GM04504 (cell line): ENCODE results near the gene PRKACG.
A peak's percentile ranks its signal among the peaks of the same experiment; 100 is the strongest.
"Not testable (repeated sequence)": the region's sequence is repeated elsewhere in the genome, so short reads cannot be mapped to it uniquely, and the experiment has no call there.

Source experiments
- DNase-seq: peaks from one replicate; pipeline ENCODE4 v3.0.0-alpha.2; 2012; ENCODE audit warnings: low read depth

PRKACG gene

GRCh38 chr9:69014013-69014412, at the start of gene PRKACG:
TSS of gene PRKACG (minus strand) at chr9:69014113. CDS start at chr9:69014092, 21 bp downstream.
- no peak for DNase-seq

DNA sequence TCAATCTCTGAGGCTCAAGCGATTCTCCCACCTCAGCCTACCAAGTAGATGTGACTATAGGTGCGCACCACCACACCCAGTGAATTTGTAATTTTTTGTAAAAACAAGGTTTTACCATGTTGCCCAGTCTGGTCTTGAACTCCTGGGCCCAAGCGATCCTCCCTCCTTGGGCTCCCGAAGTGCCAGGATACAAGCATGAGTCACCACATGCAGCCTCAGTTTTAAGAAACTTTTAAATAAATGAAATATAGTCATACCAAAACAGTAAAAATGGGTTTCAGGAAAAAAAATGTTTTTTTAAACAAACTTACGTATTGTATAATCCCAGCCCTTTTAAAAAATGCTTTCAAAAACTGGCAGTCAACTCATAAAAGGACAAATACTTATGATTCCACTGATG, 48.3 kb upstream of the PRKACG start:
- no peak for DNase-seq

DNA sequence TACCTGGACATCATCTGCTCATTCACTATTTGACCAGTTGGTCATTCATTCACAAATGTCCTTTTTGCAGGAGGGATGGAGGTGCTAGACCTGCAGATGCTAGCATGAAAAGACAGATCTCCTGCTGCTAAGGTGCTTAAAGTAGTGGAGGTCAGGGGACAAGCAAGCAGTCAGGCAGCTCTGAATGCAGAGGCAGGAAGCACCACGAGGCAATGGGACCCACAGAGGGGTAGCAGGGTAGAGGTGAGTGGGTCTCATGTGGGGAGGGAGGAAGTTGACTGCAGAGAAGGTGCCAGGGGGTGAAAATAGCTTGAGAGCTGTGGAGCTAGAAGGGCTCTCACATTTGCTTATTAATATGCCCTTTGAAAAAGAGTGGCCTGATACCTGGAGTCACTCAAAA, 46.9 kb upstream of the PRKACG start:
- DNase-seq, result no peak

- no peak for DNase-seq
Observed at GRCh38 chr9:69058101-69058500, 44.2 kb upstream of the PRKACG start.

- no peak for DNase-seq
Observed at GRCh38 chr9:69056191-69056815, 42.4 kb upstream of the PRKACG start.

- DNase-seq, result no peak
Observed at GRCh38 chr9:69054989-69055388, 41.1 kb upstream of the PRKACG start.

DNA sequence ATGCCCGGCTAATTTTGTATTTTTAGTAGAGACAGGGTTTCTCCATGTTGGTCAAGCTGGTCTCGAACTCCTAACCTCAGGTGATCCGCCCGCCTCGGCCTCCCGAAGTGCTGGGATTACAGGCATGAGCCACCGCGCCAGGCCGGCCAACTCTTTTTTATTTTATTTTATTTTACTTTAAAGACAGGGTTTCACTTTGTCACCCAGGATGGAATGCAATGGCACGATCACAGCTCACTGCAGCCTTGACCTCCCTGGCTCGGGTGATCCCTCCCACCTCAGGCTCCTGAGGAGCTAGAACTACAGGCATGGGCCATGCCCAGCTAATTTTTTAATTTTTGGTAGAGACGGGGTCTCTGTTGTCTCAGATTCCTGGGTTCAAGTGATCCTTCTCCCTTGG, 37.0 kb upstream of the PRKACG start:
- not testable (repeated sequence) for DNase-seq

GRCh38 chr9:69049094-69049493, 35.2 kb upstream of the PRKACG start:
- no peak for DNase-seq

DNA sequence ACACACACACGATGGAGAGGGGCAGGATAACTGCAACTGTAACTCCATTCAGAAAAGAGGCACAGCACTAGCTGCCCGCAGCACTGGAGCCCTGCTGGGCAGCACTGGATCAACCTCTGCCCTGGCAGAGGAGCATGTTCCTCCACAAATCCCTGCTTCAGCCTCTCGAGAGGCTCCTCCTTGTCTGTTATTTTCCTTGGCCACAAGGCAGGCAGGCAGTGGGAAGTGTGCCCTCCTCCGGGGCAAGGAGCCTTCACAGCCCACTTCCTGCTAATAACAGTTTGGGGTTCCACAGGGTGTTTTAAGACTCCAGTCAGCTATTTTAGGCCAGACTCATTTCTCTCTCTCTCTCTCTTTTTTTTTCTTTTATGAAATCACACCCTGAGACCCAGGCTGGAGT, 33.5 kb upstream of the PRKACG start:
- no peak for DNase-seq

GRCh38 chr9:69046723-69047122, 32.8 kb upstream of the PRKACG start:
- DNase-seq, result no peak

- no peak for DNase-seq
Observed at GRCh38 chr9:69045821-69046220, 31.9 kb upstream of the PRKACG start.

DNA sequence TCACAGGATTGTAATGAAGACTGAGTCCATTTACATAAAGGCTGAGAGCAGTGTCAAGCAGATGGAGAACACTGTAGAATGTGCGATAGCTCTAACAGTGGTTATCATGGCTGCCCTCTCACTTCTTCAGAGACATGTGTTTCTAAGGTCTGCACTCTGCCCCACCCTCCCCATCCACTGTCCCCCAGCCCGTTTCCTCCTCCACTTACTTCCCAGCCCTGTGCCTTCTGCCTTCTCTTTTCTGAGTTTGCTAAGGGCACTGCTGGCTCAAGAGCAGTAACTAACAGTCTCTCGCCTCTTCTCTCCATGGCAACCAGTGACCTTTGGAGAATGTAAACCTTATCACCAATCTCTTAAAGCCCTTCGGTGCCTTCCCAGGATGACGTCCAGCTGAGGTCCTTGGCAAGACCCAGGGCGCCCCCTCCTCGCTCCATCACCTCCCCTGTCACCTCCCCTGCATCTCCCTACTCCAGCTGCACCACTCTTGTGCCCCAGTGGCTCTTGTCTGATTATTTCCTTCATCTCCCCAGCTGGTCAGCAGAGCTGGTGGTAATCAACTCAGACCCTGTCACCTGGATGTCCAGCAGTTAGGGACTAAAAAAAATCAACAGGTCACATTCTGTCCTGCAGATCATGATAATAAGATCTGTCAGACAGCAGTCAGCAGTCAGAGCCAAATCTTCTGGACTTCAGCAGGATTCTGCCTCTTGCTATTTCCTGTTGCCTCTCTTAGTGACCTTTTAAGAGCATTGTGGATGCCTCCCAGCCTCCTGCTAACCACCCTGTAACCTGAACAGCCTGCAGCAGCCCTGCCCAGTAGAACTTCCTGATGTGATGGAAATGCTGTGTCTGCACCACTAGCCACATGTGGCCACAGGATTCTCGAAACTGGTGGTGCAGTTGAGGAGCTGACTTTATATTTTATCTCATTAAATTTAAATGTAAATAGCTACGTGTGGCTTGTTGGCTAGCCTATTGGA, 30.6 kb upstream of the PRKACG start:
- DNase-seq, result peak; percentile 11

GRCh38 chr9:69040646-69041045, 26.7 kb upstream of the PRKACG start:
- DNase-seq, result no peak

GRCh38 chr9:69036799-69037198, 22.9 kb upstream of the PRKACG start:
- DNase-seq, result no peak

DNA sequence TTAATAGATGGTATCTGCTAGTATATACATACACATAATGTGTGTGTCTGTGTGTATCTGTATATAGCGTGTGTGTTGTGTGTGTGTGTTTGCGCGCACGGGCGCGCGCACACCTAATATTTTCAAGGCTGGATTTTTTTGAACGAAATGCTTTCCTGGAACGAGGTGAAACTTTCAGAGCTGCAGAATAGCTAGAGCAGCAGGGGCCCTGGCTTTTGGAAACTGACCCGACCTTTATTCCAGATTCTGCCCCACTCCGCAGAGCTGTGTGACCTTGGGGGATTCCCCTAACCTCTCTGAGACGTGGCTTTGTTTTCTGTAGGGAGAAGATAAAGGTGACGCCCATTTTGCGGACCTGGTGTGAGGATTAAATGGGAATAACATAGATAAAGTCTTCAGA, 22.4 kb upstream of the PRKACG start:
- DNase-seq, result no peak

DNA sequence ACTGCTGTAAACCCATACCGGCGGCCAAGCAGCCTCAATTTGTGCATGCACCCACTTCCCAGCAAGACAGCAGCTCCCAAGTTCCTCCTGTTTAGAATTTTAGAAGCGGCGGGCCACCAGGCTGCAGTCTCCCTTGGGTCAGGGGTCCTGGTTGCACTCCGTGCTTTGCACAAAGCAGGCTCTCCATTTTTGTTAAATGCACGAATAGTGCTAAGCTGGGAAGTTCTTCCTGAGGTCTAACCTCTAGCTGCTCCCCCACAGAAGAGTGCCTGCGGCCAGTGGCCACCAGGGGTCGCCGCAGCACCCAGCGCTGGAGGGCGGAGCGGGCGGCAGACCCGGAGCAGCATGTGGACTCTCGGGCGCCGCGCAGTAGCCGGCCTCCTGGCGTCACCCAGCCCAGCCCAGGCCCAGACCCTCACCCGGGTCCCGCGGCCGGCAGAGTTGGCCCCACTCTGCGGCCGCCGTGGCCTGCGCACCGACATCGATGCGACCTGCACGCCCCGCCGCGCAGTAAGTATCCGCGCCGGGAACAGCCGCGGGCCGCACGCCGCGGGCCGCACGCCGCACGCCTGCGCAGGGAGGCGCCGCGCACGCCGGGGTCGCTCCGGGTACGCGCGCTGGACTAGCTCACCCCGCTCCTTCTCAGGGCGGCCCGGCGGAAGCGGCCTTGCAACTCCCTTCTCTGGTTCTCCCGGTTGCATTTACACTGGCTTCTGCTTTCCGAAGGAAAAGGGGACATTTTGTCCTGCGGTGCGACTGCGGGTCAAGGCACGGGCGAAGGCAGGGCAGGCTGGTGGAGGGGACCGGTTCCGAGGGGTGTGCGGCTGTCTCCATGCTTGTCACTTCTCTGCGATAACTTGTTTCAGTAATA, 21.8 kb upstream of the PRKACG start, which contains the start of gene FXN:
Gene FXN, plus strand, starts transcription at position 315 of the 871 bp plus-strand sequence. Its CDS starts 31 bp downstream, at position 346.
- peak; percentile 55 for DNase-seq

- no peak for DNase-seq
Observed at GRCh38 chr9:69034071-69034470, 20.2 kb upstream of the PRKACG start.

DNA sequence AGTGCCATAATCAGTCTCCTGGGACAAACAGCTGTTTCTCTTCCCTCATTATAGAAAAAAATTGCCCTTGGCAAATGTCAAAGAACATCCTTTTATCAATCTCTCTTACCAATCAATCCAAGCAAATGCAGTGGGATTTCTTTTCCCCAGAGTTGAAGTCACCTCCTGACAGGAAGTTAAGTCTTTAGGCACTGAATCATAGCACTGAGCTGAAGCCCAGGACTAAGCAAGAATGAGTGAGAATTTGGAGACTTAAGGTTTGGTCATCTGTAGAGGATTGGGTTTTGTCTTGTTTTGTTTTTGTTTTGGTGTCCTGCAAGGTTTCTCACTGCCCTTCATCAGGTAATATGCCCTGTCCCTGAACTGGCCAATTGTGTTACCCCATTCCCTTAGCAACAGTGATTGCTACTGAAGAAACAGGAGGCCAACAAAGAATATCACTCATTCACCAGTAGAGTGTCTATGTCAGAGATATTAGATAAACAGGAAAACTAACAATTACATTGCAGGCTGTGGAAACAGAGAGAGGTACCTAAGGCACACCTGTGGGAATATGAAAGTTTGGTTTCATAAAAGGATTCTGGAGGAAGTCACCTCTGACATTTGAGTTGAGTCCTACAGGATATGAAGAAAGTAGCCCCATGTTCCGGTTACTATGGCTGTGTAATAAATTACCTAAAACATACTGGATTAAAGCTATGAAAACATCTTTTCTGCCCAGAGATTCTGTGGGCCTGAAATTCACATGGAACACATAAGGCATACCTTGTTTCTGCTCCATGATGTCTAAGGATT, 17.1 kb upstream of the PRKACG start:
- DNase-seq, result peak; percentile 1

- no peak for DNase-seq
Observed at GRCh38 chr9:69029535-69029934, 15.6 kb upstream of the PRKACG start.

DNA sequence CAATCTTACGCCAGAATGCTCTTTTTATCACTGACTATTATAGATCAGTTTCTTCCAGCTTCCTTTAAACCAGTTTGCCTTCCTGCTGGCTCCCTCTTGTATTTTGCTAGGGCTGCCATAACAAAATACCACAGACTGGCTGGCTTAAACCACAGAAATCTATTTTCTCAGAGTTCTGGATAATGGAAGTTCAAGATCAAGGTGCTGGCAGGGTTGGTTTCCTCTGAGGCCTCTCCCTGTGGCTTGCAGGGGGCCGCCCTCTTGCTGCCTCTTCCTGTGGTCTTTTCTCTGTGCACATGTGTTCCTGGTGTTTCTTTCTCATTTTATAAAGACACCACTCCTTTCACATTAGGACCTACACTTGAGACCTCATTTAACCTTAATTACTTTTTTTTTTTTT, 14.8 kb upstream of the PRKACG start:
- no peak for DNase-seq

GRCh38 chr9:69027355-69028097, 13.6 kb upstream of the PRKACG start:
- DNase-seq, result peak; percentile 11
